Ishikawa (cell line): ENCODE results near the gene WDR18.

Source experiments
- CEBPB ChIP-seq: IDR thresholded peaks from 2 replicates; pipeline ENCODE4 v1.6.1; 2012
- CREB1 ChIP-seq: IDR thresholded peaks from 2 replicates; pipeline ENCODE4 v1.6.1; 2012; ENCODE audit warnings: low read depth
- EGR1 ChIP-seq: IDR thresholded peaks from 2 replicates; pipeline ENCODE4 v1.6.1; 2012
- EP300 ChIP-seq: IDR thresholded peaks from 2 replicates; pipeline ENCODE4 v1.6.1; 2012; ENCODE audit warnings: borderline replicate concordance
- FOXM1 ChIP-seq: IDR thresholded peaks from 2 replicates; pipeline ENCODE4 v1.6.1; 2012; ENCODE audit warnings: low read depth, borderline replicate concordance
- NFIC ChIP-seq: IDR thresholded peaks from 2 replicates; pipeline ENCODE4 v1.6.1; 2012
- RAD21 ChIP-seq: IDR thresholded peaks from 2 replicates; pipeline ENCODE4 v1.6.1; 2012; ENCODE audit warnings: low read depth
- TAF1 ChIP-seq: IDR thresholded peaks from 2 replicates; pipeline ENCODE4 v1.6.1; 2012; ENCODE audit warnings: low read depth, mild to moderate bottlenecking
- TCF12 ChIP-seq: IDR thresholded peaks from 2 replicates; pipeline ENCODE4 v1.6.1; 2012; ENCODE audit warnings: low read depth
- TEAD4 ChIP-seq: IDR thresholded peaks from 2 replicates; pipeline ENCODE4 v1.6.1; 2012
- YY1 ChIP-seq: IDR thresholded peaks from 2 replicates; pipeline ENCODE4 v1.6.1; 2012; ENCODE audit warnings: low read depth
- ZBTB7A ChIP-seq: IDR thresholded peaks from 2 replicates; pipeline ENCODE4 v1.6.1; 2012; ENCODE audit warnings: low read depth
- TF ChIP-seq, protein P1 (sequence below): IDR thresholded peaks from 2 replicates; pipeline ENCODE4 v1.6.1; 2012
- TF ChIP-seq, protein P2 (sequence below): IDR thresholded peaks from 2 replicates; pipeline ENCODE4 v1.6.1; 2012
- TF ChIP-seq, protein P3 (sequence below): IDR thresholded peaks from 2 replicates; pipeline ENCODE4 v1.6.1; 2012; ENCODE audit warnings: low read depth, mild to moderate bottlenecking

Gene WDR18

DNA sequence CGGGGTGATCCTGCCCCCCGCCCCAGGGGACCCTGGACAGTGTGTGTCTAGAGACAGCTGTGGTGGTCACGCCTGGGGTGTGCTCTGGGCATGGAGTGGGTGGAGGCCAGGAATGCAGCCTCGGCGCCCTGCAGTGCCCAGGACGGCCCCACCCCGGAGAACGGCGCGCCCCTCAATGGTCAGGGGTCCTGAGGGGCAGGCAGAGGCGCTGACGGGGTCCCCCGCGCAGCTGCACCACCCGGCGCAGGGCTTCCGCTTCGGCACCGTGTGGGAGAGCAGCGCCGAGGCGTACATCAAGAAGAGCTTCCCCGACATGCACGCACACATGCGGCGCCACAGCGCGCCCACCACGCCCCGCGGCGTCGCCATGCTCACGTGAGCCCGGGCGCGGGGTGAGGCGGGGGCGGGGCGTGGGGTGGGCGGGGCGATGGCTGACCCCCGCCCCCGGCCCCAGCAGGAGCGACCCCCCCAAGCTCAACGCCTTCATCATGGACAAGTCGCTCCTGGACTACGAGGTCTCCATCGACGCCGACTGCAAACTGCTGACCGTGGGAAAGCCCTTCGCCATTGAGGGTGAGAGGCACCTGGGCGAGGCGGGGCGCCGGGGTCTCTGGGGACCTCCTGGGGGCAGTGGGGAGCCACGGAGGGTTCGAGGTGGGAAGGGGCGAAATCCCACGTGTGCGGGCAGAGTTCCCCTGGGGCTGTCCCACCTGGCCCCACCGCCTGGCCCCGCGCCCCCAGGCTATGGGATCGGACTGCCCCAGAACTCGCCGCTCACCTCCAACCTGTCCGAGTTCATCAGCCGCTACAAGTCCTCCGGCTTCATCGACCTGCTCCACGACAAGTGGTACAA is 23.5 kb downstream of the WDR18 start:
- no peak for TF ChIP-seq YY1
- no peak for TF ChIP-seq CREB1
- no peak for TF ChIP-seq ZBTB7A
- TF ChIP-seq, protein P1, sequence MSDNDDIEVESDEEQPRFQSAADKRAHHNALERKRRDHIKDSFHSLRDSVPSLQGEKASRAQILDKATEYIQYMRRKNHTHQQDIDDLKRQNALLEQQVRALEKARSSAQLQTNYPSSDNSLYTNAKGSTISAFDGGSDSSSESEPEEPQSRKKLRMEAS: no peak
- no peak for TF ChIP-seq RAD21
- no peak for TF ChIP-seq CEBPB
- TF ChIP-seq, protein P2, sequence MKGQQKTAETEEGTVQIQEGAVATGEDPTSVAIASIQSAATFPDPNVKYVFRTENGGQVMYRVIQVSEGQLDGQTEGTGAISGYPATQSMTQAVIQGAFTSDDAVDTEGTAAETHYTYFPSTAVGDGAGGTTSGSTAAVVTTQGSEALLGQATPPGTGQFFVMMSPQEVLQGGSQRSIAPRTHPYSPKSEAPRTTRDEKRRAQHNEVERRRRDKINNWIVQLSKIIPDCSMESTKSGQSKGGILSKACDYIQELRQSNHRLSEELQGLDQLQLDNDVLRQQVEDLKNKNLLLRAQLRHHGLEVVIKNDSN: no peak
- TF ChIP-seq NFIC: no peak
- TF ChIP-seq TAF1: no peak
- TF ChIP-seq EGR1: no peak
- no peak for TF ChIP-seq EP300
- TF ChIP-seq TEAD4: no peak
- TF ChIP-seq, protein P3, sequence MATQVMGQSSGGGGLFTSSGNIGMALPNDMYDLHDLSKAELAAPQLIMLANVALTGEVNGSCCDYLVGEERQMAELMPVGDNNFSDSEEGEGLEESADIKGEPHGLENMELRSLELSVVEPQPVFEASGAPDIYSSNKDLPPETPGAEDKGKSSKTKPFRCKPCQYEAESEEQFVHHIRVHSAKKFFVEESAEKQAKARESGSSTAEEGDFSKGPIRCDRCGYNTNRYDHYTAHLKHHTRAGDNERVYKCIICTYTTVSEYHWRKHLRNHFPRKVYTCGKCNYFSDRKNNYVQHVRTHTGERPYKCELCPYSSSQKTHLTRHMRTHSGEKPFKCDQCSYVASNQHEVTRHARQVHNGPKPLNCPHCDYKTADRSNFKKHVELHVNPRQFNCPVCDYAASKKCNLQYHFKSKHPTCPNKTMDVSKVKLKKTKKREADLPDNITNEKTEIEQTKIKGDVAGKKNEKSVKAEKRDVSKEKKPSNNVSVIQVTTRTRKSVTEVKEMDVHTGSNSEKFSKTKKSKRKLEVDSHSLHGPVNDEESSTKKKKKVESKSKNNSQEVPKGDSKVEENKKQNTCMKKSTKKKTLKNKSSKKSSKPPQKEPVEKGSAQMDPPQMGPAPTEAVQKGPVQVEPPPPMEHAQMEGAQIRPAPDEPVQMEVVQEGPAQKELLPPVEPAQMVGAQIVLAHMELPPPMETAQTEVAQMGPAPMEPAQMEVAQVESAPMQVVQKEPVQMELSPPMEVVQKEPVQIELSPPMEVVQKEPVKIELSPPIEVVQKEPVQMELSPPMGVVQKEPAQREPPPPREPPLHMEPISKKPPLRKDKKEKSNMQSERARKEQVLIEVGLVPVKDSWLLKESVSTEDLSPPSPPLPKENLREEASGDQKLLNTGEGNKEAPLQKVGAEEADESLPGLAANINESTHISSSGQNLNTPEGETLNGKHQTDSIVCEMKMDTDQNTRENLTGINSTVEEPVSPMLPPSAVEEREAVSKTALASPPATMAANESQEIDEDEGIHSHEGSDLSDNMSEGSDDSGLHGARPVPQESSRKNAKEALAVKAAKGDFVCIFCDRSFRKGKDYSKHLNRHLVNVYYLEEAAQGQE: no peak

DNA sequence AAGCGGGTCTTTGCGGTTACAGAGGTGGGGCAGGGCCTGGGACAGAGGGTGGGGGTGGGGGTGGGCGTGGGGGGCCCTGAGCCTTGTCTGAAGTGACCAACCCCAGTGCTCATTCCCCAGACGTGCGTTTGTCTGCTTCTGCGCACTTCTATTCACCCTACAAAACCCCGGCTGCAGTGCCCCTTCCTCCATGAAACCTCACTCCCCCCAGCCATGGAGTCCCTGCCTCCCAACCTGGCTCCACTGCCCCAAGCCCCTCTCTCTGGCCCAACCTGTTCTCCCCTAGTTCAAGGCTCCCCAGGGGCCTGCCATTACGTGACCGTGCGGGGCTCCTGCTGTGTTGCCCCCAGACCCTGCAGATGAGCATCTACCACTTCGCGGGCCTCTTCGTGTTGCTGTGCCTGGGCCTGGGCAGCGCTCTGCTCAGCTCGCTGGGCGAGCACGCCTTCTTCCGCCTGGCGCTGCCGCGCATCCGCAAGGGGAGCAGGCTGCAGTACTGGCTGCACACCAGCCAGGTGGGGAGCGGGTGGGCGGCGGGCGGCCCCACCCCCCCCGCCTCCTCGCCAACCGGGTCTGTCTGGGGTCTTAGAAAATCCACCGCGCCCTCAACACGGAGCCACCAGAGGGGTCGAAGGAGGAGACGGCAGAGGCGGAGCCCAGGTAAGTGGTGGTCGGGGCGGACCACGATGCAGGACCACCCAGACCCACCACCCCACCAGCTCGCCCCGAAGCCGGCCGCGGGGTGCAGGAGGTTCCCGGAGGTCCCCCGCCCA is 24.3 kb downstream of the WDR18 start:
- TF ChIP-seq, protein P1: no peak
- 0 out of 2 replicates have a peak, but pooled peaks have one; percentile 37 for TF ChIP-seq ZBTB7A

DNA sequence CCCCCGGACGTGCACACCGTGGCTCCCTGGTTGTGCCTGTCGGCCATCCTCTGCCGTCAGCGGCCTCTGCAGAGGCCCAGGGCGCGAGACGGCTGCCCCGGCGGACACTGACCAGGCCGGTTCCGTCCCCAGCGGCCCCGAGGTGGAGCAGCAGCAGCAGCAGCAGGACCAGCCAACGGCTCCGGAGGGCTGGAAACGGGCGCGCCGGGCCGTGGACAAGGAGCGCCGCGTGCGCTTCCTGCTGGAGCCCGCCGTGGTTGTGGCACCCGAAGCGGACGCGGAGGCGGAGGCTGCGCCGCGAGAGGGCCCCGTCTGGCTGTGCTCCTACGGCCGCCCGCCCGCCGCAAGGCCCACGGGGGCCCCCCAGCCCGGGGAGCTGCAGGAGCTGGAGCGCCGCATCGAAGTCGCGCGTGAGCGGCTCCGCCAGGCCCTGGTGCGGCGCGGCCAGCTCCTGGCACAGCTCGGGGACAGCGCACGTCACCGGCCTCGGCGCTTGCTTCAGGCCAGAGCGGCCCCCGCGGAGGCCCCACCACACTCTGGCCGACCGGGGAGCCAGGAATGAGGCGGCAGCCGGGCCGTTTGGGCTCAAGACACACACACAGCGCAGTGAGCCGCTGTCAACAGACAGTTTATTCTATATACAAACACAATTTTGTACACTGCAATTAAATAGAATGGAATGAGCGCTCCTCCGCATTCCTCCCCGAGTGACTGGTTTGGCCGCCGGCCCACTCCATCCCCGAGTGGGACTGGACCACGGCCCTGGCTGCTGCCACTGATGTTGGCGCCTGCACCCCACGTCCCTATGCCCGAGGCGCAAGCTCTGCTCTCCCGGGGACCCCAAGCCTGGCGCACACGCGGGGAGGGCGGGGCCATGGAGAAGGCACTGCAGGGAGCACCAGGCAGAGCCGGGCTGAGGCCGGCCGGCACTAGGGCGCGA is 25.2 kb downstream of the WDR18 start:
- TF ChIP-seq NFIC (no peak), CREB1 (no peak), EGR1 (no peak), CEBPB (no peak), ZBTB7A (no peak), TEAD4 (no peak), FOXM1 (no peak), TAF1 (no peak), EP300 (no peak), RAD21 (no peak), YY1 (no peak), TCF12 (no peak)
- TF ChIP-seq, protein P3: no peak
- TF ChIP-seq, protein P1: no peak
- TF ChIP-seq, protein P2: no peak

DNA sequence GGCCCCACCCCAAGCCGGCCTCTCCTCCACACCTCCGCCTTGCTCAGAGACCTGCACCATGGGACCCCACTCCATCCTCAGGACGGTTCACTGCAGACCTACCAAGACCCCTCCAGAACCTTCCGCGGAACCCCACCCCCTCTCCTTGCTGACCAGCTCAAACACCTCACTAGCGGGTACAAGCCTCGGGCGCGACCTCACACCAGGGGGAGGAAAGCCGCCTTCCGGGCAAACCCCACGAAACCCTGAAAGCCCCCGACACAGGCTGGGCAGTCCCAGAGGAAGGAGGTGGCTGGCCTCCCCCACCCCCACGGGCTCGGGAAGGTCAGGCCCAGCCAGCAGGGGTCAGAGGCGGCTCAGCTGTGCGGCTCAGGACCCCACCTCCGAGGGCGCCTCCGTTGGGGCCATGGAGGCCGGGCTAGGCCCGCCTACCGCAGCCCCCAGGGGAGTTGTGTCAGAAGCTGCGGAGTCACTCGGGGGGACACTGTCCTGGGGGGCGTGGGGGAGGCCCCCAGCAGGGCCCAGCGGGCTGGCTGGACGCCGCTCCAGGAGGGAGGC is 25.9 kb downstream of the WDR18 start:
- no peak for TF ChIP-seq EGR1
- peak; percentile 64; the same call in 1 of the 2 replicates for TF ChIP-seq ZBTB7A
